IMR-90 (cell line): Measurements from ENCODE around the gene RTP5. TPM values are rescaled to one million over a fixed set of nuclear protein-coding genes. Genes with fewer than 3 reads are reported as not detected.

ENCODE experiments used
- ATAC-seq: fragments of 200-7000 bp; cut with Tn5 transposase; 2 replicates; pipeline ENCODE4 v1.9.1; 2020; ENCODE audit warnings: low read depth, mild to moderate bottlenecking, moderate library complexity
- BruUV-seq: library from RNA; stranded (reverse); fragments of 400-500 nt; replicated peaks from 2 replicates; lab custom pipeline; 2021; lab: Mats Ljungman, UMichigan
- CTCF ChIA-PET: fragments of 300-600 bp; formaldehyde crosslinking; extraction: SDS; loops from one replicate; lab custom pipeline; 2021; ENCODE audit warnings: antibody characterized with exemption; lab: Yijun Ruan, JAX
- POLR2A ChIA-PET: fragments of 300-600 bp; sonication (Branson Sonifier 250); formaldehyde crosslinking; loops from one replicate; lab custom pipeline; 2022; ENCODE audit warnings: antibody characterized with exemption; ENCODE audit not compliant: unreplicated experiment; lab: Charles Lee
- DNase-seq: peaks from one replicate; pipeline ENCODE4 v3.0.0; 2013
- H2AFZ ChIP-seq: replicated peaks from 2 replicates; pipeline ENCODE3; 2013; ENCODE audit warnings: low read length, mild to moderate bottlenecking; ENCODE audit not compliant: poor library complexity
- H2AK5ac ChIP-seq: 2 replicates; pipeline ENCODE4 v1.6.1; 2013; ENCODE audit warnings: low read depth, low read length, inconsistent platforms
- H2AK9ac ChIP-seq: replicated peaks from 2 replicates; pipeline ENCODE3; 2013; ENCODE audit warnings: mild to moderate bottlenecking, low read depth, low read length, moderate library complexity; ENCODE audit not compliant: poor library complexity
- H2BK120ac ChIP-seq: 2 replicates; pipeline ENCODE4 v1.6.1; 2013; ENCODE audit warnings: low read depth, low read length, inconsistent platforms
- H2BK15ac ChIP-seq: 3 replicates; pipeline ENCODE4 v1.6.1; 2013; ENCODE audit warnings: low read depth, low read length, inconsistent platforms
- H2BK20ac ChIP-seq: 2 replicates; pipeline ENCODE4 v1.6.1; 2013; ENCODE audit warnings: low read depth, mild to moderate bottlenecking, inconsistent platforms, low read length, moderate library complexity
- H2BK5ac ChIP-seq: 2 replicates; pipeline ENCODE4 v1.6.1; 2013; ENCODE audit warnings: mild to moderate bottlenecking, low read depth, low read length, inconsistent platforms; ENCODE audit not compliant: poor library complexity, severe bottlenecking
- H3K14ac ChIP-seq: replicated peaks from 2 replicates; pipeline ENCODE4 v1.6.1; 2013; ENCODE audit warnings: low read depth, low read length, inconsistent platforms
- H3K18ac ChIP-seq: 2 replicates; pipeline ENCODE4 v1.6.1; 2013; ENCODE audit warnings: low read depth, low read length, control low read depth
- H3K23ac ChIP-seq: 2 replicates; pipeline ENCODE4 v1.6.1; 2013; ENCODE audit warnings: low read depth, low read length, inconsistent platforms
- H3K27ac ChIP-seq: 2 replicates; pipeline ENCODE4 v1.5.1; 2013; ENCODE audit warnings: mild to moderate bottlenecking, control low read depth, low read length; ENCODE audit not compliant: insufficient read depth
- H3K27me3 ChIP-seq: 2 replicates; pipeline ENCODE4 v1.6.1; 2013; ENCODE audit warnings: low read length; ENCODE audit not compliant: control insufficient read depth, insufficient read depth
- H3K36me3 ChIP-seq: 2 replicates; pipeline ENCODE4 v1.6.1; 2013; ENCODE audit warnings: low read length, mixed read lengths; ENCODE audit not compliant: control insufficient read depth, insufficient read depth
- H3K4ac ChIP-seq: 2 replicates; pipeline ENCODE4 v1.6.1; 2013; ENCODE audit warnings: low read depth, low read length, inconsistent platforms
- H3K4me1 ChIP-seq: 2 replicates; pipeline ENCODE4 v1.6.1; 2013; ENCODE audit warnings: low read length, mixed read lengths; ENCODE audit not compliant: control insufficient read depth, insufficient read depth
- H3K4me2 ChIP-seq: 2 replicates; pipeline ENCODE4 v1.6.1; 2013; ENCODE audit warnings: low read depth, mild to moderate bottlenecking, control low read depth, low read length, moderate library complexity
- H3K4me3 ChIP-seq: 2 replicates; pipeline ENCODE4 v1.5.1; 2013; ENCODE audit warnings: low read depth, mild to moderate bottlenecking, control low read depth, low read length, moderate library complexity; ENCODE audit not compliant: insufficient read depth
- H3K56ac ChIP-seq: 2 replicates; pipeline ENCODE4 v1.6.1; 2013; ENCODE audit warnings: low read length, inconsistent platforms; ENCODE audit not compliant: insufficient read depth; ENCODE audit errors: extremely low read depth
- H3K79me1 ChIP-seq, 2 experiments: 2 replicates each; pipeline ENCODE4 v1.6.1; 2013; ENCODE audit warnings: low read length in 2 of 2, inconsistent platforms in 1 of 2, low read depth in 1 of 2
- H3K9ac ChIP-seq: 2 replicates; pipeline ENCODE4 v1.6.1; 2013; ENCODE audit warnings: low read depth, low read length, control low read depth
- H3K9me1 ChIP-seq: 2 replicates; pipeline ENCODE4 v1.6.1; 2013; ENCODE audit warnings: low read length, inconsistent platforms; ENCODE audit not compliant: insufficient read depth
- H3K9me3 ChIP-seq: 2 replicates; pipeline ENCODE4 v1.6.1; 2013; ENCODE audit warnings: low read length; ENCODE audit not compliant: control insufficient read depth, insufficient read depth
- H4K20me1 ChIP-seq: 2 replicates; pipeline ENCODE4 v1.6.1; 2013; ENCODE audit warnings: low read length, inconsistent platforms; ENCODE audit not compliant: insufficient read depth
- H4K5ac ChIP-seq: 2 replicates; pipeline ENCODE4 v1.6.1; 2013; ENCODE audit warnings: mild to moderate bottlenecking, low read depth, low read length, control low read depth
- H4K8ac ChIP-seq, 2 experiments: 2 replicates each; pipeline ENCODE4 v1.6.1; 2013; ENCODE audit warnings: low read depth in 2 of 2, low read length in 2 of 2, control low read depth in 1 of 2, inconsistent platforms in 1 of 2
- H4K91ac ChIP-seq: 2 replicates; pipeline ENCODE4 v1.6.1; 2013; ENCODE audit warnings: low read depth, low read length, inconsistent platforms; ENCODE audit not compliant: insufficient read depth
- BHLHE40 ChIP-seq: fragments of 150-350 bp; IDR thresholded peaks from 2 replicates; pipeline ENCODE4 v1.6.1; 2016; ENCODE audit warnings: mild to moderate bottlenecking, low read depth, low read length
- CEBPB ChIP-seq: IDR thresholded peaks from 2 replicates; pipeline ENCODE4 v1.6.1; 2012; ENCODE audit warnings: low read depth, low read length, improper control_type of control experiment
- CHD1 ChIP-seq: IDR thresholded peaks from 2 replicates; pipeline ENCODE4 v1.6.1; 2012; ENCODE audit warnings: low read depth, low read length, improper control_type of control experiment
- CTCF ChIP-seq: conservative IDR thresholded peaks from 2 replicates; pipeline ENCODE4 v1.5.1; 2012; ENCODE audit warnings: mild to moderate bottlenecking, low read depth, low read length, improper control_type of control experiment
- FOS ChIP-seq: fragments of 150-350 bp; IDR thresholded peaks from 2 replicates; pipeline ENCODE4 v1.6.1; 2016; ENCODE audit warnings: low read depth, low read length
- MAFK ChIP-seq: IDR thresholded peaks from 2 replicates; pipeline ENCODE4 v1.6.1; 2012; ENCODE audit warnings: low read depth, low read length, improper control_type of control experiment
- MAZ ChIP-seq: IDR thresholded peaks from 2 replicates; pipeline ENCODE4 v1.6.1; 2012; ENCODE audit warnings: low read depth, mild to moderate bottlenecking, low read length, improper control_type of control experiment, moderate library complexity, borderline replicate concordance
- MXI1 ChIP-seq: IDR thresholded peaks from 2 replicates; pipeline ENCODE4 v1.6.1; 2012; ENCODE audit warnings: low read depth, mild to moderate bottlenecking, low read length, moderate library complexity, borderline replicate concordance
- NFE2L2 ChIP-seq: fragments of 150-350 bp; IDR thresholded peaks from 2 replicates; pipeline ENCODE4 v1.6.1; 2016; ENCODE audit warnings: low read depth, mild to moderate bottlenecking, low read length
- POLR2A ChIP-seq: IDR thresholded peaks from 2 replicates; pipeline ENCODE4 v1.6.1; 2012; ENCODE audit warnings: mild to moderate bottlenecking, low read depth, low read length
- RAD21 ChIP-seq: IDR thresholded peaks from 2 replicates; pipeline ENCODE4 v1.6.1; 2012; ENCODE audit warnings: low read length, improper control_type of control experiment
- RCOR1 ChIP-seq: IDR thresholded peaks from 2 replicates; pipeline ENCODE4 v1.6.1; 2012; ENCODE audit warnings: mild to moderate bottlenecking, low read length, improper control_type of control experiment; ENCODE audit not compliant: insufficient replicate concordance
- RFX5 ChIP-seq: IDR thresholded peaks from 2 replicates; pipeline ENCODE4 v1.8.0; 2012; ENCODE audit warnings: low read depth, mild to moderate bottlenecking, low read length, moderate library complexity
- SMC3 ChIP-seq: fragments of 150-350 bp; IDR thresholded peaks from 2 replicates; pipeline ENCODE4 v1.6.1; 2016; ENCODE audit warnings: low read depth, mild to moderate bottlenecking, antibody characterized with exemption, low read length, moderate library complexity
- WGBS, 2 experiments: methylation state at CpG; one replicate each; pipeline versions ENCODE4 v1.1.5 to v1.1.7; 2013; ENCODE audit warnings: missing lambda C conversion rate in 2 of 2; ENCODE audit not compliant: insufficient read length in 1 of 2; ENCODE audit errors: extremely low coverage in 2 of 2; 5-methylcytosine and 5-hydroxymethylcytosine counted together
- dilution Hi-C: fragments of 300-500 bp; cut with HindIII; formaldehyde crosslinking; loops from one replicate; pipeline ENCODE4 v1.14.3; 2018; ENCODE audit warnings: low sequenced_read_pairs; ENCODE audit not compliant: unreplicated experiment
- in situ Hi-C: fragments of 300-500 bp; cut with MboI; formaldehyde crosslinking; loops from 3 replicates; pipeline ENCODE4 v1.14.3; 2019; ENCODE audit warnings: low sequenced_read_pairs, inconsistent platforms, mixed read lengths
- intact Hi-C: fragments of 100-400 bp; cut with micrococcal nuclease; formaldehyde crosslinking; loops from 2 replicates; pipeline ENCODE4 v1.10.0; 2022
- polyA plus RNA-seq, 3 experiments: library from polyadenylated mRNA; depleted of rRNA; stranded (reverse); fragments of >200 nt; gene quantifications; 2 replicates each; pipeline ENCODE4 v1.2.3, GENCODE V29; 2012; ENCODE audit warnings: low replicate concordance in 1 of 3
- total RNA-seq: library from RNA; depleted of rRNA; stranded (reverse); fragments of >200 nt; gene quantifications from 2 replicates; pipeline ENCODE4 v1.2.3, GENCODE V29; 2012
- TF ChIP-seq, protein P1 (sequence below): fragments of 150-350 bp; IDR thresholded peaks from 2 replicates; pipeline ENCODE4 v1.6.1; 2016; ENCODE audit warnings: low read depth, mild to moderate bottlenecking, low read length, moderate library complexity, borderline replicate concordance
- TF ChIP-seq, protein P2 (sequence below): fragments of 150-350 bp; IDR thresholded peaks from 2 replicates; pipeline ENCODE4 v1.6.1; 2017; ENCODE audit warnings: mild to moderate bottlenecking, antibody characterized with exemption, low read length, low read depth

RTP5 gene
- total and polyA plus RNA-seq, 2 of the 4 experiments (the other 2 are of a cell fraction) = not detected

- 88 to 100% methylated on average over 1 of the region's 1 CpG for WGBS, 2 experiments
- ChIA-PET CTCF (no interaction called here), POLR2A (no interaction called here)
- intact Hi-C loops (no loop called here), dilution Hi-C loops (no loop called here), in situ Hi-C loops (no loop called here)
- Histone ChIP-seq H3K9me1 (peaks cover 19% of the 10 kb centered on the region), H2BK20ac (no peak overlapping the region), H3K9me3 (no peaks in the 10 kb centered on the region), H3K18ac (no peak overlapping the region), H4K8ac (no peak overlapping the region), H2AFZ (no peak overlapping the region), H3K14ac (no peak overlapping the region), H3K36me3 (no peaks in the 10 kb centered on the region), H3K4me1 (no peaks in the 10 kb centered on the region; the same call in 1 of the 2 replicates), H2AK9ac (no peak overlapping the region), H4K91ac (no peak overlapping the region), H3K4me3 (no peak overlapping the region), H4K5ac (no peak overlapping the region), H4K20me1 (peaks cover 5% of the 10 kb centered on the region), H3K56ac (no peak overlapping the region), H2BK15ac (no peak overlapping the region), H3K4me2 (no peak overlapping the region), H3K23ac (no peak overlapping the region), H2BK120ac (no peak overlapping the region), H3K9ac (no peak overlapping the region), H2BK5ac (peak overlapping the region; percentile 61), H3K27ac (no peak overlapping the region), H3K79me1 (no peaks in the 10 kb centered on the region), H3K27me3 (peaks cover 11% of the 10 kb centered on the region), H3K4ac (no peak overlapping the region), H2AK5ac (no peak overlapping the region)
- DNase-seq (no peak), ATAC-seq (no peak)
- TF ChIP-seq RAD21 = no peak
- no peak for TF ChIP-seq CEBPB
- TF ChIP-seq SMC3 = no peak
- TF ChIP-seq BHLHE40 = no peak
- no peak for TF ChIP-seq MXI1
- TF ChIP-seq RCOR1 = no peak
- TF ChIP-seq, protein P1, sequence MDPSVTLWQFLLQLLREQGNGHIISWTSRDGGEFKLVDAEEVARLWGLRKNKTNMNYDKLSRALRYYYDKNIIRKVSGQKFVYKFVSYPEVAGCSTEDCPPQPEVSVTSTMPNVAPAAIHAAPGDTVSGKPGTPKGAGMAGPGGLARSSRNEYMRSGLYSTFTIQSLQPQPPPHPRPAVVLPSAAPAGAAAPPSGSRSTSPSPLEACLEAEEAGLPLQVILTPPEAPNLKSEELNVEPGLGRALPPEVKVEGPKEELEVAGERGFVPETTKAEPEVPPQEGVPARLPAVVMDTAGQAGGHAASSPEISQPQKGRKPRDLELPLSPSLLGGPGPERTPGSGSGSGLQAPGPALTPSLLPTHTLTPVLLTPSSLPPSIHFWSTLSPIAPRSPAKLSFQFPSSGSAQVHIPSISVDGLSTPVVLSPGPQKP = no peak
- TF ChIP-seq FOS = no peak
- TF ChIP-seq MAZ = no peak
- no peak for TF ChIP-seq MAFK
- no peak for TF ChIP-seq POLR2A
- TF ChIP-seq, protein P2, sequence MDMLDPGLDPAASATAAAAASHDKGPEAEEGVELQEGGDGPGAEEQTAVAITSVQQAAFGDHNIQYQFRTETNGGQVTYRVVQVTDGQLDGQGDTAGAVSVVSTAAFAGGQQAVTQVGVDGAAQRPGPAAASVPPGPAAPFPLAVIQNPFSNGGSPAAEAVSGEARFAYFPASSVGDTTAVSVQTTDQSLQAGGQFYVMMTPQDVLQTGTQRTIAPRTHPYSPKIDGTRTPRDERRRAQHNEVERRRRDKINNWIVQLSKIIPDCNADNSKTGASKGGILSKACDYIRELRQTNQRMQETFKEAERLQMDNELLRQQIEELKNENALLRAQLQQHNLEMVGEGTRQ = no peak
- TF ChIP-seq CTCF = no peak
- TF ChIP-seq RFX5 = no peak
- TF ChIP-seq NFE2L2 = no peak
- TF ChIP-seq CHD1 = no peak
- no TSS peak for BruUV-seq
Measured at GRCh38 chr2:241861264-241861663, 8.3 kb upstream of the RTP5 start.
